ENCODE measurements around the gene PLEKHM3.

- TF ChIP-seq CTCF (IDR thresholded peaks at IDR 0.05; ENCODE audit: low read depth, low read length, missing input control) = no peak
- TF ChIP-seq MAX (IDR thresholded peaks at IDR 0.05) = no peak
- TF ChIP-seq EGR1 (IDR thresholded peaks at IDR 0.05; ENCODE audit: low read depth in 2 of 2) = no peak
- TF ChIP-seq SP1 (IDR thresholded peaks at IDR 0.05) = no peak
- TF ChIP-seq TAF1 (conservative IDR thresholded peaks at IDR 0.05) = no peak
- no peak for TF ChIP-seq YY1 (IDR thresholded peaks at IDR 0.05)
- TF ChIP-seq ZBTB33 (IDR thresholded peaks at IDR 0.05) = no peak
- TF ChIP-seq GABPA (IDR thresholded peaks at IDR 0.05 in 1 of 2, conservative IDR thresholded peaks at IDR 0.05 in 1 of 2) = no peak
- TF ChIP-seq FOXA1 (IDR thresholded peaks at IDR 0.05) = no peak
- TF ChIP-seq HNF4A (conservative IDR thresholded peaks at IDR 0.05) = no peak
- no peak for TF ChIP-seq JUND (IDR thresholded peaks at IDR 0.05)
These were observed 151.5 kb downstream of the PLEKHM3 start for GRCh38 chr2:207873794-207874193.

All from liver (tissue), 3 donors.